GM13977 (cell line): Measurements from ENCODE around the gene ENTPD2.

Experiments used
- DNase-seq: peaks from one replicate; pipeline ENCODE4 v3.0.0; 2012; ENCODE audit warnings: low spot score
- in situ Hi-C: fragments of 300-500 bp; cut with MboI; formaldehyde crosslinking; loops from one replicate; pipeline ENCODE4 v1.12.0; 2022; ENCODE audit warnings: low sequenced_read_pairs, low pct_unique_long_range_greater_than_20kb, mixed read lengths, inconsistent platforms; ENCODE audit not compliant: unreplicated experiment
- TF ChIP-seq, protein P1 (sequence below): IDR thresholded peaks from 2 replicates; pipeline ENCODE4 v1.5.1; 2012; ENCODE audit warnings: mild to moderate bottlenecking, control low read depth; ENCODE audit not compliant: insufficient read depth; ENCODE audit errors: extremely low read depth, missing control alignments

ENTPD2 gene

DNA sequence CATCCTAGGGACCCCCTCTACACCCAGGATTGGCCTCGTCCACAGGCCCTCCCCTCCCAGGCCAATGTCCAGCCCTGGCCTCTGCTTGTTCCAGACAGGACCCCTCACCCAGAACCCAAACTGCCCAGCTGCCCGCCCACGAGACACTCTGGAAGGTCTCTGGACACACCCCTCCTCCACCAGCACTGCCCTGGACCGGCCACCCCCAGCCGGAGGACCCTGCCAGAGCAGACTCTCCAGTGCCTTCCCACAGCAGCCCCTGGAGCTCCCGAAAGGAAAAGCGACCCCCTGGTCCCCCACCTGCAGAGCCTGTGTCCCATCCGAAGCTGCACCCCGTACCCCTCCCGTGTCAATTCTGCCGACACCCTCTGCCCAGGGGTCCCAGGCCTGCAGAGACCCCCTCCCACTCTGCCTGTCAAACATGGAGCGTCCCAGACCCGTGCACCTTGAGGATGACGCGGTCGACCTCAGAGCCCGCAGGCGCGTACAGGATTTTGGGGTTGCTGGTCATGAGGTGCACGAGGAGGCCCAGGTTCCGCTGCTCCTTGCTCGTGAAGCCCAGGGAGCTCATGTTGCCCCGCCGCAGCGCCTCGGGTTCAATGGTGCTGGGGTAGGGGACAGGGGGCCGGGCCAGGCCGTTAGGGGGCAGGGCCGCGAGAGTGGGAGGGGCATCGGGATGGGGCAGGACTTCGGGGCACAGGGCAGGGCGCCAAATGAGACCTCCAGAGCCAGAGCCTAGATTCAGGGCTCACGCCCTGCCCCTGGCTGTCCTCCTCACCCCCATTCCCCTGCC, 33.8 kb downstream of the ENTPD2 start:
- TF ChIP-seq, protein P1, sequence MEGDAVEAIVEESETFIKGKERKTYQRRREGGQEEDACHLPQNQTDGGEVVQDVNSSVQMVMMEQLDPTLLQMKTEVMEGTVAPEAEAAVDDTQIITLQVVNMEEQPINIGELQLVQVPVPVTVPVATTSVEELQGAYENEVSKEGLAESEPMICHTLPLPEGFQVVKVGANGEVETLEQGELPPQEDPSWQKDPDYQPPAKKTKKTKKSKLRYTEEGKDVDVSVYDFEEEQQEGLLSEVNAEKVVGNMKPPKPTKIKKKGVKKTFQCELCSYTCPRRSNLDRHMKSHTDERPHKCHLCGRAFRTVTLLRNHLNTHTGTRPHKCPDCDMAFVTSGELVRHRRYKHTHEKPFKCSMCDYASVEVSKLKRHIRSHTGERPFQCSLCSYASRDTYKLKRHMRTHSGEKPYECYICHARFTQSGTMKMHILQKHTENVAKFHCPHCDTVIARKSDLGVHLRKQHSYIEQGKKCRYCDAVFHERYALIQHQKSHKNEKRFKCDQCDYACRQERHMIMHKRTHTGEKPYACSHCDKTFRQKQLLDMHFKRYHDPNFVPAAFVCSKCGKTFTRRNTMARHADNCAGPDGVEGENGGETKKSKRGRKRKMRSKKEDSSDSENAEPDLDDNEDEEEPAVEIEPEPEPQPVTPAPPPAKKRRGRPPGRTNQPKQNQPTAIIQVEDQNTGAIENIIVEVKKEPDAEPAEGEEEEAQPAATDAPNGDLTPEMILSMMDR, result no peak
- in situ Hi-C loops, result no loop called here
- no peak for DNase-seq

DNA sequence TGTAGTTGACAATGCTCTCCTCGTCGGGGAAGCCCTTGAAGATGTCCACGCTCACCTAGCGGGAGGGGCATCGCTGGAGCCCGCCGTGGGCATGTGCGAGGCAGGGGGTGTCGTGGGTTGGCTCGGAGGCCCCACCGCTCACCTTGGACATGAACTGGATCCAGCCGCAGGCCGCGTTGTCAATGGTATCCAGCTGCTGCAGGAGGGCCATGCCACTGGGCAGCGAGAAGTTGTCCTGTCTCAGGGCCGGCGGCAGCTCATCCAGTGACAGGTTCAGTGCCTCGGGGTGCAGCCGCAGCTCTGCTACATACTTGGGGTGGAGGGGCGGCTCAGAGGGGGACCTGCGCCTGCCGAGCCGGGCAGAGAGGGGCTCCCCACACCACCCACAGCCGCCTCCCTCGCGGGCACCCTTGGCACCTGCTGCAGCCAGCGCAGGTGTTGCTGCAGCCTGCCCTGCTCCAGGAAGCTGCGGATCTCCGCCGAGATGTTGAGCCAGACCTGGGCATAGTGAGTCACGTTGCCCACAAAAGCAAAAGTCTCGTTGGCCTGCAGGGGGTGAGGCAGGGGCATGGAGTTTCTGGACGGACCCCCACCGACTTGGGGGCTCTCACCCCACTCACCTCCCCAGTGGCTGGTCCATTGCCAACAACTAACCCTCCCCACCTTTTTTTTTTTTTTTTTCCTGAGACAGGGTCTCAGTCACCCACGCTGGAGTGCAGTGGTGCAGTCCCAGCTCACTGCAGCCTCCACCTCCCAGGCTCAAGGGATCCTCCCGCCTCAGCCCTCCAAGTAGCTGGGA, 34.9 kb downstream of the ENTPD2 start:
- TF ChIP-seq, protein P1, result no peak
- no peak for DNase-seq
- in situ Hi-C loops, result no loop called here

DNA sequence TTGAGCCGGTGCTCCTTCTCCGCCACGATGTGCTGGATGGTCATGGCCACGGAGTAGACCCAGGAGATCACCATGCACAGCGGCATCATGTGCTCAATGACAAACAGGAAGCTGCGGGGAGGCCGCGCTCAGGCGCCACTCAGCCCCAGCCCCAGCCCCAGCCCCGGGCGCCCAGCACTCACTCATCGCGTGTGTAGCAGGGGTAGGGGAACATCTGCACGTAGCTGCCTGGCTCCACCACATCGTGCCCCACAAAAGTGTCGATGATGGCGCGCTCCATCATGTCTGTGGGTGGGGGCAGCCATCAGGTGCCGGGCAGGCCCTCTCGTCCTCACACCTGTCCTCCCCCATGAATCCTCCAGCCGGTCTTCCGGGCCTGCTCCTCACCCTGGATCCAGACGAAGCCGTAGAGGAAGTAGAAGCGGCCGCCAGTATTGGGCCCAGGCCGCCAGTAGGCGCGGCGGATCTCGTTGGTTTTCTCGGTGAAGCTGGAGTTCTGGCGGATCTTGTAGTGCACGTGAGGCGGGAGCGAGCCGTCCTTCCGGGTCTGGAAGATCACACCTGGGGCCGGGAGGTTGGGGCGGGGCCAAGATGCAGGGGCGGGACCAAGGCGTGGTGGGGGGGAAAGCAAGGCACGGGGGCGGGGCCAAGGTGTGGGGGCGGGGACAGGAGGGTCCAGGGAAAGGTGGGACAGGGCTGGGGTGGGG, 35.9 kb downstream of the ENTPD2 start:
- in situ Hi-C loops, result no loop called here
- DNase-seq, result no peak
- TF ChIP-seq, protein P1, result no peak

DNA sequence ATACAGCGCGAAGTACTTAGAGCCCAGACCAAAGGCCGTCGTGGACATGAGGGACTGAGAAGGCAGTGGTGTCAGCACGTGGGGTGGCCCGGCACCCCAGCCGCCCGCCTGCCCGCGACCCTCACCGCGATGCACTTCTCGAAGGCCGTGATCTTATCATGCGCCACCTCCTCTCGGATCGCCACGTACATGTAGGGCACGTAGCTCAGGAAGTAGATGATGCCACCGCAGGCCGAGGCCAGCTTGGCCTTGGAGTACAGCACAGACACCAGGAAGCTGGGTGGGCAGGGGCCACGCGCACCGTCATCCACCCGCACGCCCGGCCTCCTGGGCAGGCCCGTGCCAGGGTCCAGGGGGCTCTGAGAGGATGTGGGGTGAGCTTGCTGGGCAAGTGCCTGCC, 36.8 kb downstream of the ENTPD2 start:
- TF ChIP-seq, protein P1, result no peak
- DNase-seq, result no peak
- in situ Hi-C loops, result no loop called here

DNA sequence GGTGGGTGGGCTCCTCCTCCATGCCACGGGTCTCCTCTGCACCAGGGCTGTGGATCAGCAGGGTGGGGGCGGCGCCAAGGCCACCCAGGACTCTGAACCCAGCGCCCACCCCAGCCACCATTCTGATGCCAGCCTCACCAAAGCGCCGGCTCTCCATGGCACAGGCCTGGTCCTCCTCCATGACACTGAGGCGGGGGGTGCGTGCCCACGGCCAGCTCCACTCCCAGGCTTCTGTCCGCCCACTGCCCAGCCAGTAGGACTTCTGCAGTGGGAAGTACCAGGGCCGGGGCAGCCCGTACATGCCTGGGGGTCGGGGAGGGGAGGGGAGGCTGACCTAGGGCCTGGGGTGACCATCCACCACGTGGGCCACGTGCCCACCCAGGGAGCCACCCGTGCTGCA, 37.4 kb downstream of the ENTPD2 start:
- in situ Hi-C loops, result no loop called here
- TF ChIP-seq, protein P1, result no peak
- no peak for DNase-seq

DNA sequence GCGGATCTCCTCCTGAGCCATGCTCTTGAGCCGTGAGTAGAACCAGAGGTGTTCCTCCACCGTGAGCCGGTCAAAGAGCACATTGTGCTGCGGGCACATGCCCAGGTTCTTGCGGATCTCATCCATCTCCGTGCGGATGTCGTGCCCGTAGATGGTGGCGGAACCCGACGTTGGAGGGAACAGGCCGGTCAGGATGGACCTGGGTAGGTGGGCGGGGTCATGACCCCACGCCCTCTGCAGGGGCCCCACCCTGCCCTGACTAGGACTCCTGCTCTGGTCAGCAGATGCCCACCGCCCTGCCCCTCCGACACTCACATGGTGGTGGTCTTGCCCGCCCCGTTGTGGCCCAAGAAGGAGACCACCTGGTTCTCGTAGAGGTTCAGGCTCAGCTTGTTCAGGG, 37.9 kb downstream of the ENTPD2 start:
- in situ Hi-C loops, result no loop called here
- TF ChIP-seq, protein P1, result no peak
- no peak for DNase-seq
